DND-41 (cell line): ENCODE data around the gene RASAL2.

Source experiments
- ATAC-seq: fragments of 200-7000 bp; cut with Tn5 transposase; 3 replicates; pipeline ENCODE4 v1.9.1; 2021; ENCODE audit warnings: low read depth; ENCODE audit not compliant: insufficient read depth
- DNase-seq: peaks from one replicate; pipeline ENCODE4 v3.0.0-alpha.2; 2020
- H2AFZ ChIP-seq: 2 replicates; pipeline ENCODE4 v1.6.0; 2012; ENCODE audit warnings: low read depth, low read length
- H3K27ac ChIP-seq: 2 replicates; pipeline ENCODE4 v1.5.1; 2012; ENCODE audit warnings: low read length, inconsistent platforms
- H3K27me3 ChIP-seq: fragments of 200-600 bp; sonication (generic); 2 replicates; pipeline ENCODE4 v1.6.0; 2012; ENCODE audit warnings: low read length, mild to moderate bottlenecking, inconsistent platforms; ENCODE audit not compliant: insufficient read depth, poor library complexity
- H3K36me3 ChIP-seq: 2 replicates; pipeline ENCODE4 v1.5.1; 2012; ENCODE audit warnings: low read length, inconsistent platforms; ENCODE audit not compliant: insufficient read depth
- H3K4me1 ChIP-seq: 2 replicates; pipeline ENCODE4 v1.5.1; 2012; ENCODE audit warnings: mild to moderate bottlenecking, low read length; ENCODE audit not compliant: insufficient read depth
- H3K4me2 ChIP-seq: 2 replicates; pipeline ENCODE4 v1.6.0; 2012; ENCODE audit warnings: mild to moderate bottlenecking, moderate library complexity, low read length, inconsistent platforms; ENCODE audit not compliant: insufficient read depth
- H3K4me3 ChIP-seq, 2 experiments: fragments of 200-600 bp in 1 of 2; shearing (Covaris generic) in 1 of 2; 2 replicates each; pipeline ENCODE4 v1.5.1; 2012 to 2016; ENCODE audit warnings: inconsistent platforms in 2 of 2, low read length in 2 of 2, mild to moderate bottlenecking in 2 of 2, low read depth in 1 of 2, moderate library complexity in 1 of 2
- H3K79me2 ChIP-seq: 2 replicates; pipeline ENCODE4 v1.6.0; 2012; ENCODE audit warnings: low read length, inconsistent platforms; ENCODE audit not compliant: insufficient read depth
- H3K9ac ChIP-seq: 2 replicates; pipeline ENCODE4 v1.6.0; 2012; ENCODE audit warnings: low read depth, mild to moderate bottlenecking, inconsistent platforms, low read length, moderate library complexity
- H3K9me3 ChIP-seq: 2 replicates; pipeline ENCODE4 v1.5.1; 2012; ENCODE audit warnings: low read length, moderate library complexity, mild to moderate bottlenecking, inconsistent platforms; ENCODE audit not compliant: insufficient read depth, severe bottlenecking
- H4K20me1 ChIP-seq: 2 replicates; pipeline ENCODE4 v1.6.0; 2012; ENCODE audit warnings: low read length; ENCODE audit not compliant: insufficient read depth
- EZH2 ChIP-seq: IDR thresholded peaks from 3 replicates; pipeline ENCODE4 v1.6.1; 2012; ENCODE audit warnings: borderline replicate concordance, low read depth, mild to moderate bottlenecking, moderate library complexity, low read length, inconsistent platforms; ENCODE audit not compliant: severe bottlenecking
- TF ChIP-seq, protein P1 (sequence below): IDR thresholded peaks from 2 replicates; pipeline ENCODE4 v1.5.1; 2012; ENCODE audit warnings: borderline replicate concordance, low read length, moderate library complexity, mild to moderate bottlenecking; ENCODE audit not compliant: poor library complexity, severe bottlenecking; ENCODE audit errors: extremely low read depth

Gene RASAL2

GRCh38 chr1:178506177-178506576 is 412.3 kb downstream of the RASAL2 start:
- no peak overlapping the region for H3K4me3 ChIP-seq
- H3K36me3 ChIP-seq: no peaks in the 10 kb centered on the region
- no peak overlapping the region for H2AFZ ChIP-seq
- H3K79me2 ChIP-seq: no peaks in the 10 kb centered on the region
- H4K20me1 ChIP-seq: no peaks in the 10 kb centered on the region
- H3K27me3 ChIP-seq: no peaks in the 10 kb centered on the region
- no peaks in the 10 kb centered on the region for H3K9me3 ChIP-seq
- DNase-seq (no peak), ATAC-seq (no peak)
- no peak overlapping the region for H3K9ac ChIP-seq
- H3K27ac ChIP-seq: no peak overlapping the region
- no peak overlapping the region for H3K4me2 ChIP-seq
- no peaks in the 10 kb centered on the region for H3K4me1 ChIP-seq
- TF ChIP-seq, protein P1, sequence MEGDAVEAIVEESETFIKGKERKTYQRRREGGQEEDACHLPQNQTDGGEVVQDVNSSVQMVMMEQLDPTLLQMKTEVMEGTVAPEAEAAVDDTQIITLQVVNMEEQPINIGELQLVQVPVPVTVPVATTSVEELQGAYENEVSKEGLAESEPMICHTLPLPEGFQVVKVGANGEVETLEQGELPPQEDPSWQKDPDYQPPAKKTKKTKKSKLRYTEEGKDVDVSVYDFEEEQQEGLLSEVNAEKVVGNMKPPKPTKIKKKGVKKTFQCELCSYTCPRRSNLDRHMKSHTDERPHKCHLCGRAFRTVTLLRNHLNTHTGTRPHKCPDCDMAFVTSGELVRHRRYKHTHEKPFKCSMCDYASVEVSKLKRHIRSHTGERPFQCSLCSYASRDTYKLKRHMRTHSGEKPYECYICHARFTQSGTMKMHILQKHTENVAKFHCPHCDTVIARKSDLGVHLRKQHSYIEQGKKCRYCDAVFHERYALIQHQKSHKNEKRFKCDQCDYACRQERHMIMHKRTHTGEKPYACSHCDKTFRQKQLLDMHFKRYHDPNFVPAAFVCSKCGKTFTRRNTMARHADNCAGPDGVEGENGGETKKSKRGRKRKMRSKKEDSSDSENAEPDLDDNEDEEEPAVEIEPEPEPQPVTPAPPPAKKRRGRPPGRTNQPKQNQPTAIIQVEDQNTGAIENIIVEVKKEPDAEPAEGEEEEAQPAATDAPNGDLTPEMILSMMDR: no peak
- TF ChIP-seq EZH2: no peak

DNA sequence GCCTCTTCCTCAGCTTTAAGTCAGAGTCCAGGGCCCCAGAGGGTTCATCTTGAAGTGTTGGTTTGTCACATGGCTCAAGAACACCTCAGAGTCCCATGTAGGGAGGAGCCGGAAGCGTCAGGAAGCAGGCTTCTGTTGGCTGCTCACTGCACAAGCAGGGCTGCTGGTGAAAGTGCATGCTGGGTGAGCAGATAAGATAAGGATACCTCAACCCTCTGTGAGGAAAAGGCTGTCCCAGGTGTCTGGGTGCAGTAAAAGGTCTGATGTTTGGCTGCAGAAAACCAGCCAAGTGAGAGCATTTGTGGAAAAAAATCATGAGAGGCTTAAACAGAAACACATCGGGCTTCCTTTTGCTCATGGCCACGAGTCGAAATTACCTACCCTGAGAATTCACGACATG is 412.8 kb downstream of the RASAL2 start:
- Histone ChIP-seq H3K27me3 (no peaks in the 10 kb centered on the region), H2AFZ (no peak overlapping the region), H3K4me1 (no peaks in the 10 kb centered on the region), H3K27ac (no peak overlapping the region), H3K4me2 (no peak overlapping the region), H3K9me3 (no peaks in the 10 kb centered on the region), H4K20me1 (no peaks in the 10 kb centered on the region), H3K79me2 (no peaks in the 10 kb centered on the region), H3K36me3 (no peaks in the 10 kb centered on the region), H3K4me3 (no peak overlapping the region), H3K9ac (no peak overlapping the region)
- TF ChIP-seq, protein P1: no peak
- no peak for TF ChIP-seq EZH2
- DNase-seq (no peak), ATAC-seq (no peak)

- Histone ChIP-seq H3K4me2 (no peak overlapping the region), H3K4me3 (no peak overlapping the region), H3K4me1 (no peaks in the 10 kb centered on the region), H3K36me3 (no peaks in the 10 kb centered on the region), H3K9ac (no peak overlapping the region), H3K9me3 (no peaks in the 10 kb centered on the region), H3K79me2 (no peaks in the 10 kb centered on the region), H4K20me1 (no peaks in the 10 kb centered on the region), H3K27me3 (no peaks in the 10 kb centered on the region), H3K27ac (no peak overlapping the region), H2AFZ (no peak overlapping the region)
- no peak for DNase-seq
- TF ChIP-seq, protein P1: no peak
- TF ChIP-seq EZH2: no peak
- no peak for ATAC-seq
These were observed 415.6 kb downstream of the RASAL2 start for GRCh38 chr1:178509414-178510007.

DNA sequence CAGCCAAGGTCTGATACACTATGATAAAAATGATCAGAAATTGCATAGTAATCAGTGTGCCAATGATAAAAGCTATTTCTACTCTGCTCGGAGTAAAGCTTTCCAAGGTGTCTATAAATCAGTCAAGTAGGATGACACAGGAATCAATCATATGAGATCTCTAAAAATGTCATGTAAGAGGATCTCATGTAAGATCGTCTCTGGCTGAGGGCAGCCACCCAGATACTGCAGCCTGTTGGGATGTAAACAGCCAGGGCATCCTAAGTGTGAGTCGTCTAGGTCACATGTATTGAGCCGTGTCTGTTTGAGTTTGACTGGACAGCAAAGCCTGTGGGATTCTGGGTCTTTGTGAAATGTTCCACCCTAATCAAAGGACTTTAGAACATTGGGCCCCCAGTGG is 416.3 kb downstream of the RASAL2 start:
- DNase-seq (no peak), ATAC-seq (no peak)
- no peak overlapping the region for H3K27ac ChIP-seq
- no peaks in the 10 kb centered on the region for H3K36me3 ChIP-seq
- no peak for TF ChIP-seq EZH2
- TF ChIP-seq, protein P1: no peak
- no peak overlapping the region for H3K9ac ChIP-seq
- no peaks in the 10 kb centered on the region for H3K4me1 ChIP-seq
- H3K27me3 ChIP-seq: no peaks in the 10 kb centered on the region
- no peak overlapping the region for H3K4me2 ChIP-seq
- no peak overlapping the region for H3K4me3 ChIP-seq
- no peaks in the 10 kb centered on the region for H4K20me1 ChIP-seq
- H3K79me2 ChIP-seq: no peaks in the 10 kb centered on the region
- no peaks in the 10 kb centered on the region for H3K9me3 ChIP-seq
- H2AFZ ChIP-seq: no peak overlapping the region
